NT2/D1 (cell line): ENCODE measurements around the gene FBXL7.

Experiments used
- YY1 ChIP-seq: IDR thresholded peaks from 2 replicates; pipeline ENCODE4 v1.6.1; 2011; ENCODE audit not compliant: insufficient read length, insufficient read depth
- ZNF274 ChIP-seq: IDR thresholded peaks from 2 replicates; pipeline ENCODE4 v1.6.1; 2011; ENCODE audit warnings: mild to moderate bottlenecking, low read depth, low read length

DNA sequence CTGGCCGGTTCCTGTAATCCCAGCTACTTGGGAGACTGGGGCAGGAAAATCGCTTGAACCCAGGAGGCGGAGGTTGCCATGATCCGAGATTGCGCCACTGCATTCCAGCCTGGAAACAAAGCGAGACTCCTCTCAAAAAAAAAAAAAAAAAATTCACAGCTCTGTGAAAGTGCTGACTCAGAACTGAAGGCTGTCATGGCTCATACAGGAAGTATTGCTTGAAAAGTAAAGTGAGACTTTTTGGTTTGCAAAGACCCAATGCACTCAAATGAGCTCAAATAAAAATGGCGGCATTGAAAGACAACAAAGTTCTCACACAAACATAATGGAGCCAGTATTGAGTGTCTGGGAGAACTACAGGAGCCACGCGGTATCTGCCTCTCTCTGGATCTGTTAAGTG lies 202.1 kb downstream of the FBXL7 start:
- no peak for TF ChIP-seq YY1
- no peak for TF ChIP-seq ZNF274
